Stimulated activated CD4-positive, alpha-beta T cell treated with anti-CD3 and anti-CD28 coated beads, Interleukin-1b, Interleukin-23, amount 100 ng/mL, for 48 hours (primary cell): ENCODE measurements around the gene STAG2.
"Not testable (repeated sequence)": the region's sequence is repeated elsewhere in the genome, so short reads cannot be mapped to it uniquely, and the experiment has no call there.

Source experiments
- DNase-seq: peaks from one replicate; pipeline ENCODE4 v3.0.0-alpha.2; 2020

The STAG2 gene

GRCh38 chrX:124045109-124045508, 83.6 kb downstream of the STAG2 start:
- no peak for DNase-seq

GRCh38 chrX:124084417-124084816, 122.9 kb downstream of the STAG2 start:
- not testable (repeated sequence) for DNase-seq

- no peak for DNase-seq
These were observed 123.6 kb downstream of the STAG2 start for GRCh38 chrX:124085063-124085462.

- peak; percentile 27 for DNase-seq
These were observed 124.9 kb downstream of the STAG2 start for GRCh38 chrX:124086411-124086810.

GRCh38 chrX:124087000-124087746, 125.7 kb downstream of the STAG2 start:
- DNase-seq, result no peak

- no peak for DNase-seq
These were observed 131.7 kb downstream of the STAG2 start for GRCh38 chrX:124093222-124093621.

- DNase-seq, result no peak
These were observed 135.6 kb downstream of the STAG2 start for GRCh38 chrX:124097116-124097515.

- DNase-seq, result no peak
These were observed 136.6 kb downstream of the STAG2 start for GRCh38 chrX:124098089-124098488.

- DNase-seq, result no peak
These were observed 142.5 kb downstream of the STAG2 start for GRCh38 chrX:124103966-124104365.

- DNase-seq, result not testable (repeated sequence)
These were observed 143.0 kb downstream of the STAG2 start for GRCh38 chrX:124104512-124104911.

GRCh38 chrX:124113621-124114600, 152.4 kb downstream of the STAG2 start:
- DNase-seq, result no peak

- no peak for DNase-seq
These were observed 155.8 kb downstream of the STAG2 start for GRCh38 chrX:124117325-124117724.

GRCh38 chrX:124125471-124125870, 164.0 kb downstream of the STAG2 start:
- no peak for DNase-seq

- DNase-seq, result no peak
These were observed 166.0 kb downstream of the STAG2 start for GRCh38 chrX:124127496-124127895.

- not testable (repeated sequence) for DNase-seq
These were observed 170.9 kb downstream of the STAG2 start for GRCh38 chrX:124132437-124132836.

- DNase-seq, result no peak
These were observed 184.2 kb downstream of the STAG2 start for GRCh38 chrX:124145749-124146148.

GRCh38 chrX:124151195-124151594, 189.7 kb downstream of the STAG2 start:
- no peak for DNase-seq
